Activated naive CD8-positive, alpha-beta T cell treated with anti-CD3 and anti-CD28 coated beads, Interleukin-2, amount 50 U/mL, for 24 hours (primary cell): ENCODE measurements around the gene SREBF2.

Experiments
- ATAC-seq: fragments of 150-1000 bp; cut with Tn5 transposase; one replicate; pipeline ENCODE4 v1.10.0; 2021
- DNase-seq: peaks from one replicate; pipeline ENCODE4 v3.0.0; 2021
- H3K27ac Mint-ChIP-seq: one replicate; pipeline ENCODE4 v1.8.0; 2021; ENCODE audit warnings: mild to moderate bottlenecking, mixed read lengths
- H3K27me3 Mint-ChIP-seq: one replicate; pipeline ENCODE4 v1.8.0; 2021; ENCODE audit warnings: mixed read lengths
- H3K36me3 Mint-ChIP-seq: one replicate; pipeline ENCODE4 v1.8.0; 2021; ENCODE audit warnings: low read depth, mixed read lengths
- H3K4me1 Mint-ChIP-seq: one replicate; pipeline ENCODE4 v1.8.0; 2021; ENCODE audit warnings: mixed read lengths
- H3K4me3 Mint-ChIP-seq: one replicate; pipeline ENCODE4 v1.8.0; 2021; ENCODE audit warnings: mild to moderate bottlenecking, moderate library complexity, mixed read lengths
- H3K9me3 Mint-ChIP-seq: one replicate; pipeline ENCODE4 v1.8.0; 2021; ENCODE audit warnings: mixed read lengths

Gene SREBF2

GRCh38 chr22:41815716-41816115, 17.2 kb upstream of the SREBF2 start:
- H3K27me3 Mint-ChIP-seq: no peaks in the 10 kb centered on the region
- H3K4me1 Mint-ChIP-seq: peaks cover 2% of the 10 kb centered on the region
- ATAC-seq (no peak), DNase-seq (no peak)
- H3K4me3 Mint-ChIP-seq: no peak overlapping the region
- no peak overlapping the region for H3K27ac Mint-ChIP-seq
- no peaks in the 10 kb centered on the region for H3K9me3 Mint-ChIP-seq
- peaks cover 24% of the 10 kb centered on the region for H3K36me3 Mint-ChIP-seq

- H3K27me3 Mint-ChIP-seq: no peaks in the 10 kb centered on the region
- H3K9me3 Mint-ChIP-seq: no peaks in the 10 kb centered on the region
- ATAC-seq (no peak), DNase-seq (no peak)
- no peak overlapping the region for H3K4me3 Mint-ChIP-seq
- H3K36me3 Mint-ChIP-seq: peaks cover 27% of the 10 kb centered on the region
- peaks cover 4% of the 10 kb centered on the region for H3K4me1 Mint-ChIP-seq
- no peak overlapping the region for H3K27ac Mint-ChIP-seq
Measured at GRCh38 chr22:41816241-41816640, 16.7 kb upstream of the SREBF2 start.

GRCh38 chr22:41816871-41817270, 16.0 kb upstream of the SREBF2 start:
- no peaks in the 10 kb centered on the region for H3K27me3 Mint-ChIP-seq
- DNase-seq: no peak
- H3K4me1 Mint-ChIP-seq: peaks cover 10% of the 10 kb centered on the region
- no peak overlapping the region for H3K4me3 Mint-ChIP-seq
- no peak overlapping the region for H3K27ac Mint-ChIP-seq
- H3K9me3 Mint-ChIP-seq: no peaks in the 10 kb centered on the region
- no peak for ATAC-seq
- peaks cover 24% of the 10 kb centered on the region for H3K36me3 Mint-ChIP-seq

- H3K27ac Mint-ChIP-seq: no peak overlapping the region
- ATAC-seq (no peak), DNase-seq (no peak)
- H3K4me3 Mint-ChIP-seq: no peak overlapping the region
- H3K36me3 Mint-ChIP-seq: peaks cover 26% of the 10 kb centered on the region
- H3K9me3 Mint-ChIP-seq: no peaks in the 10 kb centered on the region
- no peaks in the 10 kb centered on the region for H3K27me3 Mint-ChIP-seq
- peaks cover 21% of the 10 kb centered on the region for H3K4me1 Mint-ChIP-seq
Measured at GRCh38 chr22:41818011-41818410, 14.9 kb upstream of the SREBF2 start.

- DNase-seq: no peak
- ATAC-seq: no peak
- Mint-ChIP-seq H3K27ac (no peak overlapping the region), H3K9me3 (no peaks in the 10 kb centered on the region), H3K4me3 (no peak overlapping the region), H3K27me3 (no peaks in the 10 kb centered on the region), H3K4me1 (peaks cover 25% of the 10 kb centered on the region), H3K36me3 (peaks cover 26% of the 10 kb centered on the region)
Measured at GRCh38 chr22:41818596-41818995, 14.3 kb upstream of the SREBF2 start.

- Mint-ChIP-seq H3K9me3 (no peaks in the 10 kb centered on the region), H3K4me1 (peaks cover 32% of the 10 kb centered on the region), H3K4me3 (no peak overlapping the region), H3K27me3 (no peaks in the 10 kb centered on the region), H3K36me3 (peaks cover 30% of the 10 kb centered on the region), H3K27ac (no peak overlapping the region)
- ATAC-seq (no peak), DNase-seq (no peak)
Measured at GRCh38 chr22:41819257-41819656, 13.6 kb upstream of the SREBF2 start.

GRCh38 chr22:41820447-41820846, 12.5 kb upstream of the SREBF2 start:
- H3K36me3 Mint-ChIP-seq: peaks cover 27% of the 10 kb centered on the region

GRCh38 chr22:41821471-41822316, 11.2 kb upstream of the SREBF2 start:
- Mint-ChIP-seq H3K27ac (peak overlapping the region; percentile 93), H3K27me3 (no peaks in the 10 kb centered on the region), H3K36me3 (peaks cover 28% of the 10 kb centered on the region), H3K9me3 (no peaks in the 10 kb centered on the region), H3K4me1 (peaks cover 37% of the 10 kb centered on the region), H3K4me3 (no peak overlapping the region)
- no peak for DNase-seq
- no peak for ATAC-seq

More at GRCh38 chr22:41820447-41820846, 12.5 kb upstream of the SREBF2 start:
- DNase-seq: no peak
- Mint-ChIP-seq H3K27me3 (no peaks in the 10 kb centered on the region), H3K27ac (no peak overlapping the region), H3K4me3 (no peak overlapping the region), H3K9me3 (no peaks in the 10 kb centered on the region), H3K4me1 (peaks cover 34% of the 10 kb centered on the region)
- ATAC-seq: no peak

- peaks cover 24% of the 10 kb centered on the region for H3K36me3 Mint-ChIP-seq
- DNase-seq: peak; percentile 38
- peak overlapping the region; percentile 93 for H3K27ac Mint-ChIP-seq
- ATAC-seq: peak; percentile 99
- peaks cover 43% of the 10 kb centered on the region for H3K4me1 Mint-ChIP-seq
- no peaks in the 10 kb centered on the region for H3K27me3 Mint-ChIP-seq
- no peaks in the 10 kb centered on the region for H3K9me3 Mint-ChIP-seq
- no peak overlapping the region for H3K4me3 Mint-ChIP-seq
Measured at GRCh38 chr22:41822317-41823057, 10.4 kb upstream of the SREBF2 start.

GRCh38 chr22:41823797-41824196, 9.1 kb upstream of the SREBF2 start:
- DNase-seq (no peak), ATAC-seq (no peak)
- peaks cover 47% of the 10 kb centered on the region for H3K4me1 Mint-ChIP-seq
- no peaks in the 10 kb centered on the region for H3K27me3 Mint-ChIP-seq
- peaks cover 21% of the 10 kb centered on the region for H3K36me3 Mint-ChIP-seq
- no peak overlapping the region for H3K4me3 Mint-ChIP-seq
- no peaks in the 10 kb centered on the region for H3K9me3 Mint-ChIP-seq
- H3K27ac Mint-ChIP-seq: peak overlapping the region; percentile 44

- H3K36me3 Mint-ChIP-seq: peaks cover 20% of the 10 kb centered on the region
- H3K4me1 Mint-ChIP-seq: peaks cover 52% of the 10 kb centered on the region
- DNase-seq: no peak
- H3K4me3 Mint-ChIP-seq: no peak overlapping the region
- ATAC-seq: no peak
- H3K27me3 Mint-ChIP-seq: no peaks in the 10 kb centered on the region
- peak overlapping the region; percentile 9 for H3K27ac Mint-ChIP-seq
- H3K9me3 Mint-ChIP-seq: no peaks in the 10 kb centered on the region
Measured at GRCh38 chr22:41825376-41825775, 7.5 kb upstream of the SREBF2 start.

- DNase-seq (no peak), ATAC-seq (no peak)
- no peaks in the 10 kb centered on the region for H3K9me3 Mint-ChIP-seq
- no peak overlapping the region for H3K27ac Mint-ChIP-seq
- peaks cover 54% of the 10 kb centered on the region for H3K4me1 Mint-ChIP-seq
- H3K36me3 Mint-ChIP-seq: peaks cover 15% of the 10 kb centered on the region
- no peaks in the 10 kb centered on the region for H3K27me3 Mint-ChIP-seq
- no peak overlapping the region for H3K4me3 Mint-ChIP-seq
Measured at GRCh38 chr22:41826021-41826420, 6.9 kb upstream of the SREBF2 start.

GRCh38 chr22:41826430-41827383, 6.2 kb upstream of the SREBF2 start:
- H3K4me3 Mint-ChIP-seq: no peak overlapping the region
- H3K27ac Mint-ChIP-seq: no peak overlapping the region
- ATAC-seq (no peak), DNase-seq (no peak)
- H3K27me3 Mint-ChIP-seq: no peaks in the 10 kb centered on the region
- peaks cover 19% of the 10 kb centered on the region for H3K36me3 Mint-ChIP-seq
- peaks cover 57% of the 10 kb centered on the region for H3K4me1 Mint-ChIP-seq
- no peaks in the 10 kb centered on the region for H3K9me3 Mint-ChIP-seq

GRCh38 chr22:41827671-41828070, 5.2 kb upstream of the SREBF2 start:
- Mint-ChIP-seq H3K36me3 (peaks cover 20% of the 10 kb centered on the region), H3K27me3 (no peaks in the 10 kb centered on the region), H3K4me3 (no peak overlapping the region), H3K9me3 (no peaks in the 10 kb centered on the region), H3K27ac (peak overlapping the region; percentile 35), H3K4me1 (peaks cover 55% of the 10 kb centered on the region)
- no peak for DNase-seq
- ATAC-seq: no peak
